Endothelial cell (in vitro differentiated cells): ENCODE results near the gene DQX1. TPM values are rescaled to one million over a fixed set of nuclear protein-coding genes. Genes with fewer than 3 reads are reported as not detected.

Source experiments
- DNase-seq: peaks from one replicate; pipeline ENCODE4 v3.0.0; 2021; ENCODE audit warnings: low spot score
- H3K27ac Mint-ChIP-seq: one replicate; pipeline ENCODE4 v1.8.0; 2021; ENCODE audit warnings: mixed read lengths, inconsistent platforms; ENCODE audit not compliant: unreplicated experiment
- H3K27me3 Mint-ChIP-seq: one replicate; pipeline ENCODE4 v1.8.0; 2021; ENCODE audit warnings: mild to moderate bottlenecking, moderate library complexity, mixed read lengths, inconsistent platforms; ENCODE audit not compliant: unreplicated experiment
- H3K36me3 Mint-ChIP-seq: one replicate; pipeline ENCODE4 v1.8.0; 2021; ENCODE audit warnings: mild to moderate bottlenecking, low read depth, mixed read lengths, inconsistent platforms; ENCODE audit not compliant: unreplicated experiment
- H3K4me1 Mint-ChIP-seq: one replicate; pipeline ENCODE4 v1.8.0; 2021; ENCODE audit warnings: mild to moderate bottlenecking, mixed read lengths, inconsistent platforms; ENCODE audit not compliant: unreplicated experiment
- H3K4me3 Mint-ChIP-seq: one replicate; pipeline ENCODE4 v1.8.0; 2021; ENCODE audit warnings: mild to moderate bottlenecking, mixed read lengths, inconsistent platforms; ENCODE audit not compliant: unreplicated experiment
- H3K9me3 Mint-ChIP-seq: one replicate; pipeline ENCODE4 v1.8.0; 2021; ENCODE audit warnings: mixed read lengths, inconsistent platforms; ENCODE audit not compliant: unreplicated experiment
- total RNA-seq: library from RNA; stranded (reverse); fragmentation: NEBNext Ultra II Directional; extraction: Animal tissue kit (Norgen Biotek cat#: 25700); gene quantifications from one replicate; pipeline ENCODE4 v1.2.1, GENCODE V29; 2021; ENCODE audit not compliant: unreplicated experiment
- TF ChIP-seq, protein P1 (sequence below): fragments of 200-600 bp; sonication (generic); IDR thresholded peaks from one replicate; pipeline ENCODE4 v1.5.0; 2021; ENCODE audit warnings: antibody characterized with exemption; ENCODE audit not compliant: unreplicated experiment

Gene DQX1
- total RNA-seq, 1 donor from 2014 or later = 3.5 TPM

DNA sequence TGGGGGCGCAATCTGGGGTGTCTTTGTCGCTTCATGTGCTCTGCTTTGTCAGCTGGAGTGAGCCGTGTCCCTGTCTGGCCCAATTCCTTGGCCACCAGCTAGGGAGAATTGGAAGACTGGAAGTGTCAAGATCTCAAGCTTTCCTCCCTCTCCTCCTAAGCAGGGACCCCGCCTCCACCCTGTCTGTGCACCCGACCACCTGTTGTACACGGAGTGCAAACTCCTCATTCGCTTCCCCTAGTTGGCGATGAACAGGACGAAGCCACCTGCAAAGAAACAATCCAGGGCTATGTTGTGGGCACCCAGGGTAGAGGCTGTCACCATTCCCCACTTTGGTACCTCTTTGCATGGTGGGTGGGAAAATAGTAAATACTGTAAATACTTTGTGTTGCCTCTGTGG, 1.7 kb upstream of the DQX1 start:
- H3K27me3 Mint-ChIP-seq = peaks cover 12% of the 10 kb centered on the region
- TF ChIP-seq, protein P1, sequence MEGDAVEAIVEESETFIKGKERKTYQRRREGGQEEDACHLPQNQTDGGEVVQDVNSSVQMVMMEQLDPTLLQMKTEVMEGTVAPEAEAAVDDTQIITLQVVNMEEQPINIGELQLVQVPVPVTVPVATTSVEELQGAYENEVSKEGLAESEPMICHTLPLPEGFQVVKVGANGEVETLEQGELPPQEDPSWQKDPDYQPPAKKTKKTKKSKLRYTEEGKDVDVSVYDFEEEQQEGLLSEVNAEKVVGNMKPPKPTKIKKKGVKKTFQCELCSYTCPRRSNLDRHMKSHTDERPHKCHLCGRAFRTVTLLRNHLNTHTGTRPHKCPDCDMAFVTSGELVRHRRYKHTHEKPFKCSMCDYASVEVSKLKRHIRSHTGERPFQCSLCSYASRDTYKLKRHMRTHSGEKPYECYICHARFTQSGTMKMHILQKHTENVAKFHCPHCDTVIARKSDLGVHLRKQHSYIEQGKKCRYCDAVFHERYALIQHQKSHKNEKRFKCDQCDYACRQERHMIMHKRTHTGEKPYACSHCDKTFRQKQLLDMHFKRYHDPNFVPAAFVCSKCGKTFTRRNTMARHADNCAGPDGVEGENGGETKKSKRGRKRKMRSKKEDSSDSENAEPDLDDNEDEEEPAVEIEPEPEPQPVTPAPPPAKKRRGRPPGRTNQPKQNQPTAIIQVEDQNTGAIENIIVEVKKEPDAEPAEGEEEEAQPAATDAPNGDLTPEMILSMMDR = no peak
- no peak overlapping the region for H3K27ac Mint-ChIP-seq
- peaks cover 43% of the 10 kb centered on the region for H3K36me3 Mint-ChIP-seq
- H3K4me1 Mint-ChIP-seq = peaks cover 26% of the 10 kb centered on the region
- H3K9me3 Mint-ChIP-seq = no peaks in the 10 kb centered on the region
- peak overlapping the region; percentile 98 for H3K4me3 Mint-ChIP-seq
- no peak for DNase-seq

DNA sequence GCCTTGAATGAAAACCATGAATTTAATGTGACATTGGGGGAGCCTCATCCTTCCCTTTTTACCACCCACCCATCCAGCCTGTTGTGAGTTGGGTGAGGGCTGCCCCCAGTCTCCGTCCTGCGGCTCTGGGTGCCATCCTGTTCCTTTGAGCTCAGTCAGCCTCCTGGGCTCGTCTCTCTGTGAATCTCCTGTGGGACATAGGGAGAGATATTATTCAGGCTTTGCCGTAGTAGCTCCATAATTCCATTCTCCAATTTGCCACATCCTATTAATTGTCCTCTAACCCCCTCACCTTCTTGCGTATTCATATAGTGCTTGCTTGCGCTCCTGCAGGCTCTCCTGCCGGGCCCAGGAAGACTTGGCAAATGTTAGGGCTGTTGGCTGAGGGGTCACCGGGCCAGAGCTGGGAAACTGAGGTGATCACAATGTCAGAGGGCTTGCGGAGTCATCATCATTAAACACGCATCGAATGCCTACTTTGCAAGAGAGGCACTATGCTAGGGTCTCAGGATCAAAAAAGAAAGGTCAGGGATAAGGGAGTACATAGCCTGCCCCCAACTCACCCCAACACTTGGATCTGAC, 709 bp upstream of the DQX1 start:
- H3K4me3 Mint-ChIP-seq = peak overlapping the region; percentile 81
- H3K9me3 Mint-ChIP-seq = no peaks in the 10 kb centered on the region
- no peak for DNase-seq
- H3K36me3 Mint-ChIP-seq = peaks cover 38% of the 10 kb centered on the region
- H3K27ac Mint-ChIP-seq = peak overlapping the region; percentile 61
- TF ChIP-seq, protein P1 = no peak
- H3K4me1 Mint-ChIP-seq = peaks cover 26% of the 10 kb centered on the region
- peaks cover 11% of the 10 kb centered on the region for H3K27me3 Mint-ChIP-seq

DNA sequence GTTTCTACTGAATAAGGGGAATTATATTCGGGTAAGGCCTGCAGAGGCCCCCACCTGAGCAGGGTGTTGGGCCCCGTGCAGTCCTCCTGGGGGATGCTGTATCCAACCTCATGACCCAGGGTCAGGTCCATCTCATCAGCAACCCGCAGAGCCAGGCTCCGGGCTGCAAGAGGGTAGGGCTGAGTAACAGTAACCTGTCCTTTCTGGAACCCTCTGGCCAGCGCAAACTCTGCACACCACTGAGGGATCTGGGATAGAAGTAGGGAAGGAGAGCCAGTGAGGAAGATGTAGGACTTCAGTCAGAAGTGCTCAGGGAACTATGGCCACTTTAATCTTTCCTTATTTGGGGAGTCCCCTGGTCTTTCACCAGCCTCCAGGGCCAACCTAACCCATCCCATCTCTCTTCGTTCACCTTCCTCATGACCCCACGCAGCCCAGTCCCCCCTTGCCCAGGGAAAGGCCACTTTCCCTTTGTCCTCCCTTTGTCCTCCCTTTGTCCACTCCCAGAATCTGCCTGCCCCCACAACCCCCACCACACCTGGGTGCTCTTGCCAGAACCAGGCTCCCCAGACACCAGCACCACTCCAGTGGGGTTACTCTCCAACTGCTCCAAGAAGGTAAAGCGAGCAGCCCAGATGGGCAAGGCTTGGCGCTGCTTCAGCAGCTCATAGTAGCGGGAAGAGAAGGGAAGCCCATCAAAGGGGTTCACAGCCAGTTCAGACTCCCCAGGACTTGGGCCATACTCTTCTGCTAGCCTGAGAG, 895 bp downstream of the DQX1 start:
- TF ChIP-seq, protein P1 = no peak
- Mint-ChIP-seq H3K4me1 (peaks cover 21% of the 10 kb centered on the region), H3K27ac (peak overlapping the region; percentile 30), H3K9me3 (no peaks in the 10 kb centered on the region), H3K27me3 (peaks cover 11% of the 10 kb centered on the region), H3K4me3 (peak overlapping the region; percentile 62), H3K36me3 (peaks cover 30% of the 10 kb centered on the region)
- DNase-seq = no peak

DNA sequence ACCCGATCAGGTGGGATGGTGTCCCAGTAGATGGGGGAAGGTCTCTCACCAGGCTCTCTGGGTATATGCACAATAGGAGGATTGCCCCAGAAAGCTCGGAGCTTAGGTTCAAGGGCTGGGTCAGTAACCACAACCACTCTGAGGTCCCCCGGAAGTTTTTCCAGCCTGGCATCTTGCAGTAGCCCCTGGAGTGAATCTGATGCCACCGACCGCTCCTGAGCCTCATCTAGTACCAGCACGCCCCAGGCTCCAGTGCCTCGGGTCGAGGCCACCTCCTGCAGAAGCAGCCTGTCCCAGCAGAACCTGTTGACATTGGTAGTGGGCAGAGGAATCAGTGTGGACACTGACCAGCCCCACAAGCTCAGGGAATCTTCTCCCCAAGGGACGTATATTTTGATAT, 2.0 kb downstream of the DQX1 start:
- TF ChIP-seq, protein P1 = no peak

DNA sequence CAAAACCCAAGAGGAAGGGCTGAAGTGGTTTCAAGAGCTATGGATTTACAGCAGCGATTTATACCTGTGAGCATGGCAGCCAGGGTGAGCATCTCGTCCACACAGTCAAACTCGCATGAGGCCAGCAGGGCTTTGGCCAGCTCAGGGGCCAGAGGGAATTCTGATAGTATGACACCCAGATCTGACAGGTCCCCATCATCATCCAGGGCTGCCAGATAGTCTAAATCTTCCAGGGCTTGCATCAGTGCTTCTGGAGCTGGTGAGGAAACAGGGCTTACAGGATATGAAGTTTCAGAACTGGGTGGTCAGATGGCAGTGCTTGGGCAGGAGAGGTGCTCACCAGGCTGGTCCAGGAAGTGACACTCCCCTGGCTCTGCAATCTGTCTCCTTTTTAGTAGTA, 3.5 kb downstream of the DQX1 start:
- no peak overlapping the region for H3K4me3 Mint-ChIP-seq
- H3K27me3 Mint-ChIP-seq = peaks cover 15% of the 10 kb centered on the region
- DNase-seq = no peak
- no peak overlapping the region for H3K27ac Mint-ChIP-seq
- H3K9me3 Mint-ChIP-seq = no peaks in the 10 kb centered on the region
- peaks cover 10% of the 10 kb centered on the region for H3K4me1 Mint-ChIP-seq
- peaks cover 24% of the 10 kb centered on the region for H3K36me3 Mint-ChIP-seq
- TF ChIP-seq, protein P1 = no peak

More for the DNA sequence above, 2.0 kb downstream of the DQX1 start:
- Mint-ChIP-seq H3K9me3 (no peaks in the 10 kb centered on the region), H3K27me3 (peaks cover 17% of the 10 kb centered on the region), H3K27ac (no peak overlapping the region), H3K36me3 (peaks cover 30% of the 10 kb centered on the region), H3K4me3 (no peak overlapping the region), H3K4me1 (peaks cover 19% of the 10 kb centered on the region)
- no peak for DNase-seq
